Psoas muscle (tissue), 8 donors: ENCODE measurements around the gene PRPF40B. TPM values are rescaled to one million over a fixed set of nuclear protein-coding genes. Genes with fewer than 3 reads are reported as not detected.

ENCODE experiments used
- ATAC-seq, 4 donors: fragments of 200-7000 bp; cut with Tn5 transposase; one replicate each; pipeline ENCODE4 v1.9.1; 2020; ENCODE audit warnings: moderate library complexity in 3 of 4, mild to moderate bottlenecking in 2 of 4
- DNase-seq, 2 donors: peaks; one replicate each; pipeline ENCODE4 v3.0.0-alpha.2; 2020
- H3K27ac ChIP-seq: fragments of 200-600 bp; one replicate; pipeline ENCODE4 v1.8.0; 2022
- H3K27me3 ChIP-seq, 3 donors: fragments of 200-600 bp in 1 of 3; one replicate each; pipeline versions ENCODE4 v1.6.1 to v1.8.0; 2013 to 2022; ENCODE audit warnings: low read length in 2 of 3, mild to moderate bottlenecking in 2 of 3, moderate library complexity in 1 of 3; ENCODE audit not compliant: insufficient read depth in 3 of 3
- H3K36me3 ChIP-seq, 2 donors: fragments of 200-600 bp in 1 of 2; one replicate each; pipeline versions ENCODE4 v1.6.1 to v1.8.0; 2013 to 2022; ENCODE audit warnings: low read depth in 1 of 2, mild to moderate bottlenecking in 1 of 2, moderate library complexity in 1 of 2; ENCODE audit not compliant: insufficient read depth in 1 of 2
- H3K4me1 ChIP-seq: fragments of 200-600 bp; one replicate; pipeline ENCODE4 v1.8.0; 2022
- H3K4me3 ChIP-seq: fragments of 200-600 bp; one replicate; pipeline ENCODE4 v1.8.0; 2022; ENCODE audit warnings: mild to moderate bottlenecking
- H3K9me3 ChIP-seq: fragments of 200-600 bp; one replicate; pipeline ENCODE4 v1.8.0; 2022
- WGBS, 3 donors: extraction: QIAGEN DNeasy Blood & Tissue Kit; methylation state at CpG; one replicate each; pipeline versions ENCODE4 v1.1.6 to v1.1.7; 2013; 5-methylcytosine and 5-hydroxymethylcytosine counted together
- intact Hi-C, 2 donors: fragments of 100-400 bp; cut with DNase I; formaldehyde crosslinking; loops; one replicate each; pipeline versions ENCODE4 v1.11.0 to v1.14.2; 2022
- polyA plus RNA-seq, 3 donors: library from polyadenylated mRNA; stranded (reverse); fragments of 200-250 nt; gene quantifications; one replicate each; pipeline ENCODE4 v1.2.3, GENCODE V29; 2013
- total RNA-seq, 4 donors: library from RNA; stranded (reverse); fragmentation: NEBNext Ultra II Directional in 2 of 4; extraction: Animal tissue kit (Norgen Biotek cat#: 25700) in 2 of 4; gene quantifications; one replicate each; pipeline versions ENCODE4 v1.2.1 to v1.2.4, GENCODE V29; 2021 to 2023
- TF ChIP-seq, protein P1 (sequence below): fragments of 200-600 bp; IDR thresholded peaks from one replicate; pipeline ENCODE4 v1.8.0; 2022; ENCODE audit warnings: antibody characterized with exemption
- donor health status: healthy with polysubstance abuse.
- donor health status: DM: no; HTN: no; CAD: no; lungs with moderate emphysema.
- donor health status: Bipolar disorder and iron deficiency.
- donor health status: healthy.
- donor health status: DM: yes; HTN: yes; CAD: no.
- donor health status: DM: no; HTN: no; CAD: no.
- donor health status: DM: no; HTN: no; CAD: no.
- donor health status: DM: yes; HTN: yes; CAD: no.

The PRPF40B gene
- total and polyA plus RNA-seq, 7 donors: 10.1 to 26.1 (median 24.5) TPM

DNA sequence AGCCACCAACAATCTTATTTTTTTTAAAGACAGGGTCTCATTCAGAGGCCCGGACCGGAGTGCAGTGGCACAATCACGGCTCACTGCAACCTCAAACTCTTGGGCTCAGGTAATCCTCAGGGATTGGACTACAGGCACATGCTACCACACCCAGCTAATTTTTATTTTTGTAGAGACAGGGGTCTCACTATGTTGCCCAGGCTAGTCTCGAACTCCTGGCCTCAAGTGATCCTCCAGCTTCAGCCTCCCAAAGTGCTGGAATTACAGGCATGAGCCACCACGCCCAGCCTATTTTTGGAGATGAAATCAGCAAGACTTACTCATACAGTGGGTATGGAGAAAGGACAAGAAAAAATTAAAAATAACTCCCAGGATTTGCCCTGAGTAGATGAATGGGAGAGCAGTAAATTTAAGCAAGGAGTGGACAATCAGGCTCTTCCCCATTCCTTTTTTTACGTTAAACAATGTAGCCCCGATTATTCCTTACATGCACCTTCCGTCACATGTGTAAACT, 70.6 kb downstream of the PRPF40B start:
- ATAC-seq (no peak), DNase-seq (no peak)
- Histone ChIP-seq H3K27ac (no peak overlapping the region), H3K4me3 (no peak overlapping the region), H3K27me3 (no peaks in the 10 kb centered on the region), H3K36me3 (no peaks in the 10 kb centered on the region), H3K4me1 (peaks cover 4% of the 10 kb centered on the region), H3K9me3 (no peaks in the 10 kb centered on the region)
- TF ChIP-seq, protein P1, sequence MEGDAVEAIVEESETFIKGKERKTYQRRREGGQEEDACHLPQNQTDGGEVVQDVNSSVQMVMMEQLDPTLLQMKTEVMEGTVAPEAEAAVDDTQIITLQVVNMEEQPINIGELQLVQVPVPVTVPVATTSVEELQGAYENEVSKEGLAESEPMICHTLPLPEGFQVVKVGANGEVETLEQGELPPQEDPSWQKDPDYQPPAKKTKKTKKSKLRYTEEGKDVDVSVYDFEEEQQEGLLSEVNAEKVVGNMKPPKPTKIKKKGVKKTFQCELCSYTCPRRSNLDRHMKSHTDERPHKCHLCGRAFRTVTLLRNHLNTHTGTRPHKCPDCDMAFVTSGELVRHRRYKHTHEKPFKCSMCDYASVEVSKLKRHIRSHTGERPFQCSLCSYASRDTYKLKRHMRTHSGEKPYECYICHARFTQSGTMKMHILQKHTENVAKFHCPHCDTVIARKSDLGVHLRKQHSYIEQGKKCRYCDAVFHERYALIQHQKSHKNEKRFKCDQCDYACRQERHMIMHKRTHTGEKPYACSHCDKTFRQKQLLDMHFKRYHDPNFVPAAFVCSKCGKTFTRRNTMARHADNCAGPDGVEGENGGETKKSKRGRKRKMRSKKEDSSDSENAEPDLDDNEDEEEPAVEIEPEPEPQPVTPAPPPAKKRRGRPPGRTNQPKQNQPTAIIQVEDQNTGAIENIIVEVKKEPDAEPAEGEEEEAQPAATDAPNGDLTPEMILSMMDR: no peak
- intact Hi-C loops: no loop called here
- 93 to 95% (median 93%) methylated on average over 8 of the region's 8 CpGs for WGBS, 3 donors

Other genes with a start within 250 kb of the PRPF40B start
- under 1 TPM in 2 of 4 donors, not detected in 2; 0.04 to 0.32 TPM for gene KCNH3, start 84.5 kb upstream of the PRPF40B start, total RNA-seq
- gene KCNH3, start 84.5 kb upstream of the PRPF40B start, polyA plus RNA-seq: under 1 TPM in 2 of 3 donors, not detected in 1; 0.04 to 0.07 TPM
- 10 to 100 TPM; 39.1 to 82.3 (median 55.1) TPM for gene MCRS1, start 55.4 kb upstream of the PRPF40B start, total RNA-seq
- gene MCRS1, start 55.4 kb upstream of the PRPF40B start, polyA plus RNA-seq: 10 to 100 TPM; 24.3 to 54.9 (median 31.9) TPM
- gene FAM186B, start 17.9 kb upstream of the PRPF40B start, total RNA-seq: under 1 TPM; 0.44 to 0.63 (median 0.46) TPM
- gene FAM186B, start 17.9 kb upstream of the PRPF40B start, polyA plus RNA-seq: under 1 TPM; 0.04 to 1.00 (median 0.23) TPM
- 10 to 100 TPM in 1 of 4 donors, 1 to 10 TPM in 3; 5.5 to 11.3 (median 7.8) TPM for gene FMNL3, start 83.8 kb downstream of the PRPF40B start, total RNA-seq
- 1 to 10 TPM; 1.5 to 3.2 (median 1.8) TPM for gene FMNL3, start 83.8 kb downstream of the PRPF40B start, polyA plus RNA-seq
- 100 to 1,000 TPM; 171 to 256 (median 241) TPM for gene TMBIM6, start 118.0 kb downstream of the PRPF40B start, total RNA-seq
- gene TMBIM6, start 118.0 kb downstream of the PRPF40B start, polyA plus RNA-seq: 100 to 1,000 TPM; 164 to 317 (median 250) TPM
- 10 to 100 TPM; 11.7 to 16.5 (median 12.8) TPM for gene NCKAP5L, start 204.9 kb downstream of the PRPF40B start, total RNA-seq
- 1 to 10 TPM; 6.8 to 7.8 (median 7.1) TPM for gene NCKAP5L, start 204.9 kb downstream of the PRPF40B start, polyA plus RNA-seq
- gene BCDIN3D, start 219.5 kb downstream of the PRPF40B start, total RNA-seq: 1 to 10 TPM; 1.6 to 3.5 (median 3.3) TPM
- gene BCDIN3D, start 219.5 kb downstream of the PRPF40B start, polyA plus RNA-seq: 1 to 10 TPM; 1.8 to 9.0 (median 3.1) TPM